Stromal cell of bone marrow (primary cell): Measurements from ENCODE around the gene ZNF628.

Experiments used
- DNase-seq: peaks from one replicate; pipeline ENCODE4 v3.0.0-alpha.2; 2012; ENCODE audit warnings: low read depth

Gene ZNF628

DNA sequence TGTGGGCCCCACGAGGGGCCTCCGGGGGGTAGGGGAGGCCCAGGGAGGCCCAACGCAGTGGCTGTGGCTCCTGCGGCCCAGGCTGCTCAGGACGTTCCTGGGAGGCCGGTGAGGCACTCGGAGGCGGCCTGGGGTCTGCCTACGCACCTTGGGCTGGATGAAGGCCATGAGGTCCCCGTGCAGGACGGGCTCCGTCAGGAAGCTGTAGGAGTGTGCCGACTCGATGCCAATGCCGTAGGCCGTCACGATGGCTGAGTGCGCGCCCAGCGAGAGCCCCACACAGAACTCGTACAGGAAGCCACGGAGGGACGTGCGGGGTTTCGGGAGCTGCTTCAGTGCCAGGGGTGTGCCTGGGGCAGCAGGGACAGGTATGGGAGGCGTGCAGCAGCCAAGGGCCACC lies 54.6 kb downstream of the ZNF628 start:
- no peak for DNase-seq
